CD8-positive, alpha-beta memory T cell (primary cell): Measurements from ENCODE around the gene TRIM73. TPM values are rescaled to one million over a fixed set of nuclear protein-coding genes. Genes with fewer than 3 reads are reported as not detected.
"Not testable (repeated sequence)": the region's sequence is repeated elsewhere in the genome, so short reads cannot be mapped to it uniquely, and the experiment has no call there.

Experiments
- CTCF ChIA-PET: fragments of 350-600 bp; sonication (Branson Sonifier 250); formaldehyde crosslinking; loops from one replicate; lab custom pipeline; 2021; ENCODE audit warnings: antibody characterized with exemption; lab: Charles Lee
- POLR2A ChIA-PET: fragments of 350-600 bp; sonication (Branson Sonifier 250); formaldehyde crosslinking; loops from one replicate; lab custom pipeline; 2021; ENCODE audit warnings: antibody characterized with exemption; lab: Charles Lee
- DNase-seq, 5 donors: peaks; one replicate each; pipeline versions ENCODE4 v3.0.0 to v3.0.0-alpha.2; 2020 to 2022; ENCODE audit warnings: mixed read lengths in 1 of 5
- H3K27ac ChIP-seq: one replicate; pipeline ENCODE4 v1.7.0; 2013; ENCODE audit warnings: low read depth, mild to moderate bottlenecking, low read length, moderate library complexity
- H3K27me3 ChIP-seq: 2 replicates; pipeline ENCODE4 v1.7.0; 2013; ENCODE audit warnings: low read length, mild to moderate bottlenecking; ENCODE audit not compliant: insufficient read depth, poor library complexity, severe bottlenecking
- H3K36me3 ChIP-seq: 2 replicates; pipeline ENCODE4 v1.7.0; 2013; ENCODE audit warnings: mild to moderate bottlenecking, low read length, moderate library complexity; ENCODE audit not compliant: insufficient read depth
- H3K4me1 ChIP-seq: 2 replicates; pipeline ENCODE4 v1.7.0; 2013; ENCODE audit warnings: mild to moderate bottlenecking, low read length, moderate library complexity; ENCODE audit not compliant: insufficient read depth
- H3K4me3 ChIP-seq: 2 replicates; pipeline ENCODE4 v1.7.0; 2013; ENCODE audit warnings: mild to moderate bottlenecking, low read length
- H3K9me3 ChIP-seq: 2 replicates; pipeline ENCODE4 v1.7.0; 2013; ENCODE audit warnings: mild to moderate bottlenecking, low read length
- H3K27ac Mint-ChIP-seq, 8 donors: one replicate each; pipeline ENCODE4 v1.8.0; 2020 to 2021; ENCODE audit warnings: mixed read lengths in 8 of 8, mild to moderate bottlenecking in 6 of 8, inconsistent platforms in 3 of 8, moderate library complexity in 3 of 8
- H3K27me3 Mint-ChIP-seq, 2 donors: one replicate each; pipeline ENCODE4 v1.8.0; 2020 to 2021; ENCODE audit warnings: mixed read lengths in 2 of 2, mild to moderate bottlenecking in 1 of 2, moderate library complexity in 1 of 2
- H3K36me3 Mint-ChIP-seq, 3 donors: one replicate each; pipeline ENCODE4 v1.8.0; 2020 to 2021; ENCODE audit warnings: mixed read lengths in 3 of 3, inconsistent platforms in 1 of 3, mild to moderate bottlenecking in 1 of 3
- H3K4me1 Mint-ChIP-seq, 3 donors: one replicate each; pipeline ENCODE4 v1.8.0; 2020 to 2021; ENCODE audit warnings: mixed read lengths in 3 of 3, inconsistent platforms in 1 of 3, mild to moderate bottlenecking in 1 of 3
- H3K4me3 Mint-ChIP-seq, 7 donors: one replicate each; pipeline ENCODE4 v1.8.0; 2020 to 2021; ENCODE audit warnings: mixed read lengths in 7 of 7, mild to moderate bottlenecking in 6 of 7, moderate library complexity in 4 of 7, inconsistent platforms in 2 of 7
- H3K9me3 Mint-ChIP-seq, 5 donors: one replicate each; pipeline ENCODE4 v1.8.0; 2020 to 2022; ENCODE audit warnings: mixed read lengths in 5 of 5, mild to moderate bottlenecking in 3 of 5, moderate library complexity in 2 of 5, inconsistent platforms in 1 of 5
- polyA plus RNA-seq: library from polyadenylated mRNA; unstranded; fragments of 300-500 nt; fragmentation: Illumina TruSeq; gene quantifications from one replicate; pipeline ENCODE4 v1.2.3, GENCODE V29; 2021
- total RNA-seq, 2 experiments: library from RNA; stranded (reverse); gene quantifications; one replicate each; pipeline ENCODE4 v1.2.3, GENCODE V29; 2021

TRIM73 gene
- total and polyA plus RNA-seq, 3 experiments from 2014 or later, result 2.6 to 4.7 (median 3.6) TPM

DNA sequence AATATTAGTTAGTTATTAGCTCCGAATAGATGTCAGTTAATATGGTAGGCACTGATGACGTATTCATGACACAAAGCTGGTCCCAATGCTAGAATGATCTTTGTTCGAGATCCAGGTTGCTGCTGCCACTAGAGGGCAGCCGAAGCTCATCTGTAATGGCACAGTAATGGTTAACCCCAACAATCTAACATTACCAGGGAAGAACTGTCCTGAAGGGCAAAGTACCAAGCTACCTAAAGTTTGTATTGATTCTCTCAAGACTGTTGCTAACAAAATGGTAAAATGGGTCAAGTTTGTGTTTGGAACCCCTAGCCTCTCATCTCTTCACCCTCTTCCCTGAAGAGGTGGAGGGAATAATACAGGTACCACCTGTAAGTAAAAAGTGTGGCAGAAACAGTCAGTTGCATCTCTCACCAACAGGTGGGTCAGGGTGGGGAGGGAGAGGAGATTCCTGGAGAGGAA, 57.1 kb downstream of the TRIM73 start:
- H3K9me3 Mint-ChIP-seq, CTCF ChIA-PET, H3K4me1 Mint-ChIP-seq, H3K36me3 ChIP-seq, H3K4me1 ChIP-seq, H3K9me3 ChIP-seq, H3K27me3 ChIP-seq, H3K4me3 ChIP-seq, POLR2A ChIA-PET, H3K27me3 Mint-ChIP-seq, H3K4me3 Mint-ChIP-seq, H3K27ac ChIP-seq: not testable (repeated sequence)
- H3K36me3 Mint-ChIP-seq, result peaks cover 0 to 12% (median 0%) of the 10 kb centered on the region in 3 donors
- peak overlapping the region in 1 of 8 donors; percentile 45 for H3K27ac Mint-ChIP-seq
- peak in 1 of 5 donors; percentile 12 for DNase-seq

Other genes with a start within 250 kb of the TRIM73 start
- gene POM121C, start 90.7 kb downstream of the TRIM73 start, total RNA-seq, result 10 to 100 TPM; 64.5 to 64.6 TPM
- gene POM121C, start 90.7 kb downstream of the TRIM73 start, polyA plus RNA-seq, result 28.0 TPM
- not detected for gene SPDYE5, start 96.7 kb downstream of the TRIM73 start, total RNA-seq
- gene SPDYE5, start 96.7 kb downstream of the TRIM73 start, polyA plus RNA-seq, result 0.58 TPM